ENCODE results near the gene DAB2.

The DAB2 gene

GRCh38 chr5:39459071-39459470 is 34.3 kb upstream of the DAB2 start:
- TF ChIP-seq CTCF (IDR thresholded peaks at IDR 0.05; ENCODE audit: low read depth, low read length), result no peak

GRCh38 chr5:39455645-39456044 is 30.9 kb upstream of the DAB2 start:
- no peak for TF ChIP-seq CTCF (IDR thresholded peaks at IDR 0.05; ENCODE audit: low read depth, low read length)
- H3K4me3 ChIP-seq (ENCODE audit: low read depth, low read length), result no peak overlapping the region

More at GRCh38 chr5:39459071-39459470, 34.3 kb upstream of the DAB2 start:
- H3K4me3 ChIP-seq (ENCODE audit: low read depth, low read length), result no peak overlapping the region

DNA sequence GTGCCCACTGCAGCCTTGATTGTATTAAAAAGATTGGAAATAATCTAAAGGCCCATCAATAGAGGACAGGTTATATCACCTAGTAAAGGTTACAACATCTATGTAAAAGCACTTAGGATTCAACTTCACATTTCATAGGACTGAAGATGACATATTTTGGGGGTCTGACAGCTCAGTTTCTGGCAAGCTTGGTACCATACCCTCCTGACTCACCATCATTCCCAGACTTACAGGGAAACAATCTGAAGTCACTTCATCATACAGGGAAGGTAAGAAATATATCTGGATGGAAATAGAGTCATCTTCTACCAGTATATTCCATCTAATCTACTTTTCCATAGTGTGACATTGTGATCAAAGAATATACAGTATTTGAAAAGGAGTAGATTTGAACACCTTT is 28.8 kb upstream of the DAB2 start:
- no peak for TF ChIP-seq CTCF (IDR thresholded peaks at IDR 0.05; ENCODE audit: low read depth, low read length)
- H3K4me3 ChIP-seq (ENCODE audit: low read depth, low read length), result no peak overlapping the region

DNA sequence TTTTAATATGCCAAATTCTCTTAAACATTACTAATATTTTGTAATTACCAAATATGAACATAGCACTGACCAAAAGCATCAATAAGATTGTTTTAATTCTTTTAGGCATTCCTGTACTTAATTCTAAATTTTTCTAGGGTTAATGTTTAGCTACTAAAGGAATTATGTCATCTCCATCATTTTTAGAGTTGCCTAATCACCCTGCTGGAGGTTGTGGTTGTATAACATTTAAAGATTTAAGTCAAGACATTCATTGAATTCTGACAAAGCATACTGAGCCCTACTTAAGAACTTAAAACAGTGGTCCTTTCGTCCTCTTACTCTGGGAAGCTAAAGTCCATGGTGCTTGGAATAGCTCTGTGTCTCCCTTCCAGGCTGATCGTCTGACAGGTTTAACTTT is 28.1 kb upstream of the DAB2 start:
- no peak for TF ChIP-seq CTCF (IDR thresholded peaks at IDR 0.05; ENCODE audit: low read depth, low read length)
- no peak overlapping the region for H3K4me3 ChIP-seq (ENCODE audit: low read depth, low read length)

GRCh38 chr5:39451276-39451941 is 26.6 kb upstream of the DAB2 start:
- no peak for TF ChIP-seq CTCF (IDR thresholded peaks at IDR 0.05; ENCODE audit: low read depth, low read length)
- H3K4me3 ChIP-seq (ENCODE audit: low read depth, low read length), result no peak overlapping the region

DNA sequence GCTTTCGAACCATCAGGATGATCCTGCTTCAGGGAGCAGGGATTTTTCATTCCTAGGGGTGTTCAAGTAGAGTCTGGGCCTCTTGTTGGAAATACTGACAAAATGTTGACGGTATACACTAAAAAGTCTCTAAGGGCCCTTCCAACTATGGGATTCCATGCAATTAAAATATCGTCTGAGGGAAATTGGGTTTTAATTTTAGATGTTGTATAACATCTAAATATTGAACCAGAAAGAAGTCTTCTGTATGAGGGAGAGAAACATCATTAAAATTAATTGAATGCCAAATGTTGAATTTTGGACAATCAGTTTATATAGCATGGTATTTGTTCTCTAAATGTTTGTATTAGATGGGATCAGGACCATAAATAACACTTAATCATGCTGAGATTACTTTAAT is 25.7 kb upstream of the DAB2 start:
- no peak for TF ChIP-seq CTCF (IDR thresholded peaks at IDR 0.05; ENCODE audit: low read depth, low read length)
- H3K4me3 ChIP-seq (ENCODE audit: low read depth, low read length), result no peak overlapping the region

DNA sequence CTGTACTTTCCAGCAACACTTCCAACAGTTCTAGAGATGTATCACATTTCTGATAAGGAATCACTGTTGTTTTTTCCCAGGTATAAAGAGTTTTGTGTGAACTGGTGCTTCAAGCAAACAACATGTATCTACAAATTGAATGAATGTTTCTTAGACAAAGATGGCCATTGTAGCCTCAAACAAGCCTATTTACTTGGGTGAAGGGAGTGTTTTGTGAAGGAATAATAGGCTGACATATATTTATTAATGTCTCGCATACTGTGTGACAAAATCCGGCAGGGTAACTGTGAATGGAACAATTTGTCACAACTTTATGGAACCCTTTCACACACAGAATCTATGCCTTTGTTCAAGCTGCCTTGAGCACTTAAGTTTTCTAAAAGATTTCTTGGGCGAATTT is 24.8 kb upstream of the DAB2 start:
- no peak for TF ChIP-seq CTCF (IDR thresholded peaks at IDR 0.05; ENCODE audit: low read depth, low read length)
- no peak overlapping the region for H3K4me3 ChIP-seq (ENCODE audit: low read depth, low read length)
